Hypothalamus (tissue), 51 donors: Measurements from ENCODE around the gene CTRB1.

Experiments
- DNase-seq, 51 donors: peaks; one replicate each; lab custom pipeline; 2025; lab: John Stamatoyannopoulos, UW

The CTRB1 gene

GRCh38 chr16:75218256-75219076 lies at the start of gene CTRB1:
TSS of gene CTRB1 (plus strand) at chr16:75218988. CDS start at chr16:75219008, 20 bp downstream.
- peak in 27 of 51 donors; percentile 8 to 78 (median 35) for DNase-seq

GRCh38 chr16:75169899-75170405 lies 48.8 kb upstream of the CTRB1 start:
- no peak for DNase-seq

DNA sequence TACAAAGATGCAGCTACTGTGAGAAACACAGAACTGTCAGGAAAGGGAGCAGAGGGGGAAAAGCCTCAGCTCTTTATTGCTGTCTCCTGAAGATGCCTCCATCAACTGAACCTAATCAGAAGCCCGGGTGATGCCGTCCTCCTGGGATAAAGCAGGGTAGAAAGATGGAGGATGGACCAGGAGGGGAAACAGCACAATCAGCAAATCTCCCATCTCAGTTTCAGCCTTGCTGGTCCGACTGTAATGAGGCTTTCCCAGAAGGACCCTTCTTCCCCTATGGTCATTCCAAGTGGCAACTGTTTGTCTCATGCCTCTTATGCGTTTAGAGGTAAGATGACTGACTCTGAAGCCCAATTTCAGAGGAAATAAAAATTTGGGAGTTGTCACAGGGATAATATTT lies 46.2 kb upstream of the CTRB1 start:
- DNase-seq = no peak

GRCh38 chr16:75175074-75175473 lies 43.7 kb upstream of the CTRB1 start:
- DNase-seq = no peak

- DNase-seq = no peak
Measured at GRCh38 chr16:75176926-75177325, 41.9 kb upstream of the CTRB1 start.

GRCh38 chr16:75179208-75179607 lies 39.6 kb upstream of the CTRB1 start:
- no peak for DNase-seq

GRCh38 chr16:75181630-75182029 lies 37.2 kb upstream of the CTRB1 start:
- no peak for DNase-seq

- DNase-seq = no peak
Measured at GRCh38 chr16:75188832-75189477, 29.8 kb upstream of the CTRB1 start.

DNA sequence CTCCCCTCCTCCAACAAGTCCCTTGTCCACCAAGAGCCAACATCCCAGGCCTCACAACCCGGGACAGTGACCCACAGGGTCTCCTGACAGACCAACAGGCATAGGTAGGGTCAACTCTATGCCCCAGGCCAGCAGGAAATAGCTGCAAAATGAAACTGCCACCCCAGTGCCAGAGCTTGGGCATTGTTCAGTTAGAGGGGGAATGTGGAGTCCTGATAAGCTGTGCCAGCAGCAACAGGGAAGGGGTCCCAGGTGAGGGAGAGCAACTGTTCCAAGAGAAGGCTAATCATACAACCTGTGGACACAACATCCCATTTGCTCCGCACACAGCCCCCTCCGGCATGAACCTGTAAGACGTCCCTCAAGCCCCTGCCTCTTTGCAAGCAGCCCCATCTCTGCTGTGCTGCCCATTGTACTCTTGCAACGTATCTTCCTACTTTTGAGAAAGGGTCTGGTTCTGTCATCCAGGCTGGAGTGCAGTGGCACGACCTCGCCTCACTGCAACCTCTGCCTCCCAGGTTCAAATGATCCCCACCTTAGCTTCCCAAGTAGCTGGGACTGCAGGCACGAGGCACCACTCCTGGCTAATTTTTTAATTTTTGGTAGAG lies 29.0 kb upstream of the CTRB1 start:
- DNase-seq = no peak

- DNase-seq = no peak
Measured at GRCh38 chr16:75192606-75193264, 26.1 kb upstream of the CTRB1 start.

GRCh38 chr16:75193265-75193650 lies 25.5 kb upstream of the CTRB1 start:
- DNase-seq = no peak

DNA sequence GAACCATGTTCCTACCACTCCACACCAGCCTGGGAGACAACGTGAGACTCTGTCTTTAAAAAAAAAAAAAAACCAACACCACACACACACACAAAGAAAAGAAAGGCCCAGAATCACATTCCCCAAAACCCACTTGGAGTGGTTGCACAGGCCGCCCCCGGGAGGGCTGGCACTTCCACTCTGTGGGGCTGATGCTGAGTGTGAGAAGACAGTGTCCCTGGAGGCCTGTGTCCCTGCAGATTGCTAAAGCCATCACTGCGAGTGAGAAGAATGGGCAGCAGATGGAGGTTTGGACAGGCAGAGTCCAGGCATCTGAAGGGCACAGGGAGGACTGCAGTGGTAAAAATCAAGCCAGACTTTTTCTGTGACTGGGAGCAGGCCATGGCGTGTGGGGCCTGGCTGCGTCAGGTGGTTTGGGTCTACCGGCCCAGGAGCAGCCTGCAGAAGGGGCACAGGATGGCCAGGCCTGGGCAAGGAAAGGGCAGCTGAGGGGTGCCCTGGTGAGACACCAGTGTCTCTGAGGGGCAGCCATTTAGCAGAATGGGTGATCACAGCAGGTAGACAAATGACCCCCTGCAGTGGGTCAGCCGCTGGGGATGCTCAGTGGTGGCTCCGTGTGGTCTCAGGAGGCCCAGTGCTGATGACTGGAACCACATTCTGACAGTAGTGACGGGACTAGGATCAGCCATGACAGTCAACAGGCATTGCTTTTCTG lies 24.9 kb upstream of the CTRB1 start:
- no peak for DNase-seq

DNA sequence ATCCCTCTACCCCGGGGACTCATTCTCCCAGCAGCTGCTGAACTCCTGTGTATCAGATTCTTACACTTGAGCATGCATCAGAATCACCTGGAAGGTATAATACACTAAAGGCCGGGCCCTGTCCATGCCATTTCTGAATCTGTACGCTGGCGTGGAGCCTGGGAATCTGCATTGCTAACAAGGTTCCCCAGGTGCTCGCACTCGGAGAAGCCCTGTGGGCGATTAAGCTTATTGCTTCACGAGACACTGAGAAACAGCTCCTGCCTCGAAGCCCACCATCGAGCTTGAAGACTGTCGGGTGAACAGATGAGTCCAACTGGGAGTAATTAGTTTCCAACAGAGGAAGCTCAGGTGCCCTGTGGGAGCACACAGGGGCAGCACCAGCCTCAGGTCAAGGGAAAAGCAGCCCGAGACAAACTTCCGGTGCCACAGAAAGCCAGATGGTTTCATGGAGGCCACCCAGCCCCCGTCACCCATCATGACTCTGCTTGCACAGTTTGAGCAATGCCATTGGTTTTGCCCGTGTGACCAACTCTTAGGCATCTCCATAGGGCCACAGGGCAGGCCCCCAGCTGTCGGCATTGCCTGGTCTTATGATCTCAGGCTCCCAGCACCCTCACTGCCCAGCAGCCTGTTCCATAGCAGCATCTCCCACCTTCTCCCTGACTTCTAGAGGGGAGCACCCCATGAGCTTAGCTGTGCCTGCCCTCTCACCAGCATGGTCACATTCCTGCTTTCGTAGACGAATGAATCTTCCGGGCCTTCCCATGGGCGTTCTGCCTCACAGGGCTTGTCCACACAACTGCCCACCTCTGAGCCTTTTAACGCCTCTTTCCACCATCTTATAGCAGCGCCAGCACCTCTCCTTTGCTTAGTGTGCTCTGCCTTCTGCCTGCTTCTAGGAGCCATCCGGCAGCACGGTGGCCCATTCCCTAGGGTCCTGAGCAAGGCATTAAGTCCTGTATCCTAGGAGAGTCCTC lies 22.7 kb upstream of the CTRB1 start:
- DNase-seq = no peak

DNA sequence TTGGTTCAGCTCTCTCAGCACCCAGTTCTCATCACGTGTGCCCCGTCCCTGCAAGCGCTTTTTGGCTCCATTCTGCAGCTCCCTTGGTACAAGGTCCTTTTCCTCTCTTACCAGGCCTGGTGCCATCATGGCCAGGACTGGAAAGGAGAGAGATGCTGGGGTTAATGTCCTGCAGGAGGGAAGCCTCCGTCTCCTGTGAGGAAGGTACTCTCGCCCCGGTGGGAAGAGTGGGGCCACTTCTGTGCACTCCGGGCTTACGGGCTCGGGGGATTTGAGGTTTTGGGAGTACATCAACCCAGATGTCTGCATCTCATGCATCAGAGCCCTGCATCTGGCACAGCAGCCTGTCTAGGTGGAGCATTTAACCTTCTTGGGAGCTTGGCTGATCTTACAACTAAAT lies 22.0 kb upstream of the CTRB1 start:
- no peak for DNase-seq

- no peak for DNase-seq
Measured at GRCh38 chr16:75197522-75198134, 21.2 kb upstream of the CTRB1 start.

DNA sequence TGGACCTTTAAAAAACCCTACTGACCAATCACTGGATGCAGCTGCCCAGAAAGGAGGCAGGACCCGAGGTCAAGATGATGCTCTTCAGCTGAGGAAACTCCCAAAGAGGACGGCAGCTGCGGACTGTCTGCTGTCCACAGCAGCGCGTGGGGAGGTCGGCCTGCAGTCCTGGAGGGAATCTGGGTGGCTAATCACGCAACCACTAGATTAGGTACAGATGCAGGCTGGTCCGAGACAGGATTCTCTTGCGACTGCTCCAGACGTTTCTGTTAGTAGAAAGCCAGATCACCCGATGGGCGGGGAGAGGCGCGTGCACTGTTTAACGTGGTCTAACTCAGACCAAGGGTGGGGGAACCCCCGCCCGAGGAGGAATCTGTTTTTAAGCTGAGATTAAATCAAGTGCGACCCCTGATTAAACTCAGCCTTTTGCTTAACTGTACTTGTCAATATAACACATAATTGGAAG lies 20.6 kb upstream of the CTRB1 start:
- DNase-seq = no peak

- DNase-seq = no peak
Measured at GRCh38 chr16:75202069-75202590, 16.7 kb upstream of the CTRB1 start.

DNA sequence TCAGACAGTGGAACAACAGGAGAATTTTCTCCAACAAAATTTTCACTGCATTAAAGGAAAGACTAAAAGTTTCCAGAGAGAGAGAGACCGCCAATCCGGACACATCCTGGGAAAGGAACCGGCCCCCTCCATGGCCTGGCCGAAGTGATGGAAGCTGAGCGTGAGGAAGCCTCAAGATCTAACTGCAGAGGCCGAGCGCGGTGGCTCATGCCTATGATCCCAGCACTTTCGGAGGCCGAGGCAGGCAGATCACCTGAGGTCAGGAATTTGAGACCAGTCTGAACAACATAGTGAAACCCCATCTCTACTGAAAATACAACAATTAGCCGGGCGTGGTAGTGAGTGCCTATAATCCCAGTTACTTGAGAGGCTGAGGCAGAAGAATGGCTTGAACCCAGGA lies 15.7 kb upstream of the CTRB1 start:
- DNase-seq = no peak
